Measurements from ENCODE around the gene PPP1R27.

Gene PPP1R27

DNA sequence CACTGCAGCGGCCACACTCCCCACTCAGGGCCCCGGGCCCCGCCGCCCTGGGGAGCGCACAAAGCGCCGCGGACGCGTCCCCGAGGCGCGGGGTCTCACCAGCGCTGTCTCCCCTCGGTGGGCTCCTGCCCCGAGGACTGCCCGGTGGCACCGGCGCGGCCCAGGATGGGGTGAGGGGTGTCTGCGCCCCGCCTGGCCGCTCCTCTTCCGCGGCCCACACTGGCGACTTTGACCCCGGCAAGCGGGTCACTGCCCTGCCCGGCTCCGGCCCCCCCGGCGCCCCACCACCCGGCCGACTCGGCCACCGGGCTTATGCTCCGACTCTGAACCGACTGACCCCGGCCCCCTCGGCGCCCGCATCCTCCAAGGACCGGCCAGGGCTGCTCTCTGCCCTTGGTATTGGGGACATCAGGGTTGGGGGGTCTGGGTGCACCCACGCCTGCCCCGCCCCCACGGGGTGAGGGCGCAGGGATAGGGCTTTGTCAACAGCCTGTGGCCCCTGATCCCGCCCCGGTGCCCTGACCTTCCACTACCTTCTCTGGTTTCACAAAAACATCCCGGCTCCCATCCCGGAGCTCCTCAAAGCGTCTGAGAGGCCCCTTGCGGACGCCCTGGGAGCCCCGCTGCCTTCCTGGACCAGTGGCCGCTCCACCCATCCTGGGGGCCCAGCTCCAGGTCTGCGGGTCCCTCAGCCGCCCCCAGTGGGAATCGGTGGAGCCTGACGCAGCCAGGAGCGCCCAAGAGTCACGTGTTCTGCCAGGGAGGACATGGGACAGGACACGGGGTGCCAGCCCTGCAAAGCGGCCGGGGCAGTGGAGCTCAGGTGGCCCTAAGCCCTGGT is 30.1 kb downstream of the PPP1R27 start:
- no peak for DNase-seq (ENCODE audit: low read depth)

DNA sequence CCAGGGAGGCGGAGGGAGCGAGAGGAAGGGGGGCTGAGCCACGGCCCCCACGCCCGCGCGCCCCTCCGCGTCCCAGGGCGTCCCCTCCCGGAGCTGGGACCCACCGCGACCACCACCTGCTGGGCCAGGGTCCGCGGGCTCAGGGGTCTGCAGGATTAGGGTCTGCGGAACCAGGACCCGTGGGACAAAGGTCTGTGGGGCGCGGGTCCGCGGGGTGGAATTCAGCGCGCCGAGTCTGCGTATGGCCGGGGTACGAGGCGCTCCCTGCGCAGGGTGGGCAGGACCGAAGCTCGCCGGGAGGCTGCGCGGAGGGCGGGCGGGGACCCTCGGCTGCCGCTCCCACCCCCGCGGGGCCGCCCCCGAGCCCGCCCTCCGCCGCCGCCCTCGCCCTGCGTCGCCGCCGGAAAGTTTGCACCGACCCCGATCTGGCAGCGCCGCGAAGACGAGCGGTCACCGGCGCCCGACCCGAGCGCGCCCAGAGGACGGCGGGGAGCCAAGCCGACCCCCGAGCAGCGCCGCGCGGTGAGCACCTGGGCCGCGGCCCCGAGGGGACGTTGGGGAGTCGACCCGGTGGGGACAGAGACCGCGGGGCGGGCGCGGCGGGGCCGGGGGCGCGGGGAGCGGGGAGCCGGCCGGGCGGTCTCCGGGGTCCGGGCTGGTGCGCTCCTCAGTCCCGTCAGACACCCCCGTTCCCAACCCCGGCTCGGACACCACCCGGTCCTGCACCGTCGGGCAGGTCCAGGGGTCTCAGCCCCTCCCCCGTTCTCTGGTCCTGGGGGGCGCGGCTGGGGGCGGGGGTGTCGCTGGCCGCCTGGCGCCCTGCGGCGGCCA is 30.9 kb downstream of the PPP1R27 start, which contains the start of gene GCGR:
GCGR (plus strand) TSS at position 423 of the 831 bp plus-strand sequence. CDS start 4,869 bp downstream, outside the sequence.
- DNase-seq (ENCODE audit: low read depth): no peak

DNA sequence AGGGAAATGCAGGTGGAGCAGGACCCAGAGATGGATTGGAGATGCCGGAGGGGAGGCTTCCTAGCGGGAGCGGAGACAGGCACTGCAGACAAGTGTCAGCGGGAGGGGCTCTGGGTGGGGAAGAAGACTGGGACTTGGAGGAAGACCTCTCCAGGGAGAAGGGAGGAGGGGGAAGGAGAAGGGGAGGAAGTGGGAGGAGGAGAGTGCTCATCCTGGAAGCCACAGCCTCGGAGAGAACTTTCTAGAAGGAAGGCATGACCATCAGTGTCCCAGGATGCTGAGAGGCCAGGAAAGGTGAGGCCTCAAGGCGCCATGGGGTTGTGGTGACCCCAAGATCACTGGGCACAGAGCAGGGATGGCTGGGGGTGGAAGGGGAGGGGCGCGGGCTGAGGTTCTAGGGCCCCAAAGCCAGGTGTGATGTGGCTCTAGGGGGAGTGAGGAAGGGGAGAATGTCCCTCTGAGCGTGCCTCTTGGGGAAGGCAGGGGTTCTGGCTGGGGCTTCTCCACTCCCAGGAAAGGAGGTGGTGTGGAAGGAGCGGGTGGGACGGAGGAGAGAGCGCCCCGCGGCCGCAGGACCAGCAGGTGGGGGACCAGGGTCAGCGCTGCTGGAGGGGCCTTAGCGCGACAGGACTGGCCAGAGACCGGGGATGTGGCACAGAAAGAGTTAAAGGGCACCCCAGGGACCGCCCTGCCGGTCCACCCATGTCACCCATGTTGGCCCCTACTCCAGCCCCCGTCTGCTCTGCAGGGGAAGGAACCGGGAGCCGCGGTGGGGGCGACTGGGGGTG is 31.8 kb downstream of the PPP1R27 start:
- DNase-seq (ENCODE audit: low read depth): no peak

DNA sequence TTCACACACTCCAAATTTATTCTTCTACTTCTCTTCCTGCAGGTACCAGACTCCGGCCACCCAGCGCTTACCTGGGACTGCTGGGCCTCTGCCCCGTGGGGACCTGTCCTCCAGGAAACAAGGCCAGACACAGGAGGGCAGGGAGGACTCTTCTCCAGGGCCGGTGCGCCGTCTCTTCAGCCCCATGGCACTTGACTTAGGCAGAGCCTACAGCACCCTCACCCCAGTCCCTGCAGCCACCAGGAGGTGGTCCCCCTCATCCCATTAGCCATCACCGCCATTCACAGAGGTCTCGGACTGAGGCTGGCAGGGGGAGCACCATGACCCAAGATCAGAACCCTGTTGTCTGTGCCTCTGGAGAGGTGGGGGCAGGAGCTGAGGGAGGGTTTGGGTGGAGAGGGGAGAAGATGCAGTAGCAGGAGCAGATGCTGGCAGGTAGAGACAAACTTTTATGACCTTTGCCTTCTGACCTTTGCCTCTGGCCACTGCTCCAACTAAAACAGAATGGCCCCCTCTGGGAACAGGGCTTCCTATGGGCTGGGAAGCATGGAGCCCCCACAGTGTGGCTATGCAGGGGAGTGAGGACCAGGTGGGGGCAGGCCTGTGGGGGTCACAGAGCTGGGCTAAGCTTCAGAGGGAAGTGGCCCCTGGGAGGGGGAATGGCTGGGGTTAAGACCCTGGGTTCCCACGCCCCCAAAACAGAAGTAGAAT is 32.6 kb downstream of the PPP1R27 start:
- no peak for DNase-seq (ENCODE audit: low read depth)

- DNase-seq (ENCODE audit: low read depth): no peak
Measured at GRCh38 chr17:81801327-81801726, 33.5 kb downstream of the PPP1R27 start.

GRCh38 chr17:81794509-81794908 is 40.3 kb downstream of the PPP1R27 start:
- DNase-seq (ENCODE audit: low read depth): no peak

DNA sequence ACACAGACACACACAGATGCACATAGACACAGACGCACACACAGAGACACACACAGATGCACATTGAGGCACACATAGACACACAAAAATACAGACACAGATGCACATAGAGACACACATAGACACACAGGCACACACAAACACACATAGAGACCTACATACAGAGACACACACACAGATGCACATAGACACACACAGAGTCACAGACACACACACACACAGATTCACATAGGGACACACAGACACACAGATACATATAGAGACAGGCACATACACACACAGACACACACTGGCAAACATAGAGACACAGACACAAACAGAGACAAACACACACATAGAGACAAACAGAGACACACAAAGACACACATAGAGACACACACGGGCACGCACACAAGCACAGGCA is 40.8 kb downstream of the PPP1R27 start:
- DNase-seq (ENCODE audit: low read depth): no peak

GRCh38 chr17:81792675-81793615 is 41.9 kb downstream of the PPP1R27 start:
- no peak for DNase-seq (ENCODE audit: low read depth)
